Measurements from ENCODE around the gene SORL1-AS1.
A peak's percentile ranks its signal among the peaks of the same experiment; 100 is the strongest.

Gene SORL1-AS1

DNA sequence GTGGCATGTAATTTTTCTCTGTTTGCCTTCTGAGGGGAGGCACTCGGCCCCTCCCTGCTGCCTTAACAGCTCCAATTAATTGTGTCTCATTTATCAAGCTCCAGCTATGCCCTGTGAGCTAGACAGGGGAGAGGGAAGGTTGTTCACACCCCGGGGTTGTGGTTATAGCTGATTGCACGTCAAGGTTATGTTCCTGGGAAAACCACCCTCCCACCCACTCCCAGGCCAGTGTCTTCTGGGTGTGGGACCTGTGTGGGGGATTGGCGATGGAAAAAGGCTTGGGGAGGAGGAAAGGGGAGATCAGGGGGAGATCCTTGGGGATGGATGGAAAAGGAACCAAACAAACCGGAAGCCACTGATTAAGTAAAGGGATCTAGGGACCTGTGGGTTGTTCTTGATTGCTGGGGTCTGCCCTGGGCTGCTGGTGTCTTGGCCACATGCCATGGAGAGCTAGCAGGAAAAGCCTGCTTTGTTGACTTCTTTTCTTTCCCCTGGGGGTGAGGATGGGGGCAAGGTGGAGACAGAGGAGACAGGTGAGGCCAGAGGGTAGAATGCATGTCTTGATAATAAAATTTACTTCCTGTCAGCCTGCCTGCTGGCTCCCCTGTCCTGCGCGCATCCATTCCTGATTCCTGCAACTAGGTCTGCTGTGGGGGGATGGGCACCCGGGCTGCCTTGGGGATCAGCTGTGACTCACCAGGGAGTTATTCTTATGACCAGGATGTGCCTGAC is 13.5 kb upstream of the SORL1-AS1 start:
- peak; percentile 87 for DNase-seq (ENCODE audit: low read depth)
- TF ChIP-seq, protein P1, sequence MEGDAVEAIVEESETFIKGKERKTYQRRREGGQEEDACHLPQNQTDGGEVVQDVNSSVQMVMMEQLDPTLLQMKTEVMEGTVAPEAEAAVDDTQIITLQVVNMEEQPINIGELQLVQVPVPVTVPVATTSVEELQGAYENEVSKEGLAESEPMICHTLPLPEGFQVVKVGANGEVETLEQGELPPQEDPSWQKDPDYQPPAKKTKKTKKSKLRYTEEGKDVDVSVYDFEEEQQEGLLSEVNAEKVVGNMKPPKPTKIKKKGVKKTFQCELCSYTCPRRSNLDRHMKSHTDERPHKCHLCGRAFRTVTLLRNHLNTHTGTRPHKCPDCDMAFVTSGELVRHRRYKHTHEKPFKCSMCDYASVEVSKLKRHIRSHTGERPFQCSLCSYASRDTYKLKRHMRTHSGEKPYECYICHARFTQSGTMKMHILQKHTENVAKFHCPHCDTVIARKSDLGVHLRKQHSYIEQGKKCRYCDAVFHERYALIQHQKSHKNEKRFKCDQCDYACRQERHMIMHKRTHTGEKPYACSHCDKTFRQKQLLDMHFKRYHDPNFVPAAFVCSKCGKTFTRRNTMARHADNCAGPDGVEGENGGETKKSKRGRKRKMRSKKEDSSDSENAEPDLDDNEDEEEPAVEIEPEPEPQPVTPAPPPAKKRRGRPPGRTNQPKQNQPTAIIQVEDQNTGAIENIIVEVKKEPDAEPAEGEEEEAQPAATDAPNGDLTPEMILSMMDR (IDR thresholded peaks at IDR 0.05; ENCODE audit: control insufficient read depth, extremely low read depth, insufficient read depth): no peak
- H3K4me3 ChIP-seq (ENCODE audit: low read depth, low read length): no peak overlapping the region

DNA sequence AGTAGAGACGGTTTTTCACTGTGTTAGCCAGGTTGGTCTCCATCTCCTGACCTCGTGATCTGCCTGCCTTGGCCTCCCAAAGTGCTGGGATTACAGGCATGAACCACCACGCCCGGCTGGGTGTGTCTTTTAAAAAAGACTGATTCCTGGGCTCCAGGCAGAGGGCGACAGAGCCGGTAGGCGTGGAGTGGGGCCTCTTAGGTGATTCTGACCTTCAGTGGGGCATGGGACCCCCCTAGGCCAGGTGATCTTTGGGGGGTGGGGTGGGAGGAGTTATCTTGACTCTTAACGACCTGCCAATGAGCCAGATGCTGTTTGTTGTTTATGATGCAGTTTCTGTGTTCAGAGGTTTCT is 12.9 kb upstream of the SORL1-AS1 start:
- H3K4me3 ChIP-seq (ENCODE audit: low read depth, low read length): no peak overlapping the region
- DNase-seq (ENCODE audit: low read depth): no peak
- TF ChIP-seq, protein P1 (IDR thresholded peaks at IDR 0.05; ENCODE audit: control insufficient read depth, extremely low read depth, insufficient read depth): no peak

DNA sequence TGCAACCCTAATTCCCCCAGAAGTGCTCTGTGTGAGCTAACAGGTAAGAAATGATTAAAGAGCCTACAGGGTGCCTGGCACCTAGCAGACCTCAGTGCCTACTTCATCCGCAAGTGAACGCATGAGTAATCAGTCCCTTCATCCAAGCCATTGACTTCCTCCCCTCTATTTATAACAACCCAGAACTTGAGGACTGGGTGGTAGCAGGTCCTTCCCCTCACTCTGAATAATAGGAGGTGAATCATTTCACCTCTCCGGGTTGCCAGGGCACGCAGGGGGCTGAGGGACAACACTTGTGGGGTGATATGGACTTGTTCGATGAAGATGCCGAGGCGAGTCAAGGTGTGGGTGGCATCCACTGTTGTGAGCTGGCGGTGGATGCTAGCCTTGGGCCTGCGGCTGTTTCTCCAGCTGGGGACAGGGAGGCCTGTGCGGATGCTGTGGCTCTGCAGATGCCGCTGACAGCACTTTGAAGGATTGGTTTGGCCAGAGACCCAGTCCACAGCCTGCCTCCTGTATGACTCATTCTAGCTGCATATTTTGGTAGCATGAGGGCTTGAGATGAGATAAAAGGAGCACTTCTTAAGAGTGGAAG is 11.7 kb upstream of the SORL1-AS1 start:
- TF ChIP-seq, protein P1 (IDR thresholded peaks at IDR 0.05; ENCODE audit: control insufficient read depth, extremely low read depth, insufficient read depth): no peak
- no peak for DNase-seq (ENCODE audit: low read depth)
- no peak overlapping the region for H3K4me3 ChIP-seq (ENCODE audit: low read depth, low read length)

DNA sequence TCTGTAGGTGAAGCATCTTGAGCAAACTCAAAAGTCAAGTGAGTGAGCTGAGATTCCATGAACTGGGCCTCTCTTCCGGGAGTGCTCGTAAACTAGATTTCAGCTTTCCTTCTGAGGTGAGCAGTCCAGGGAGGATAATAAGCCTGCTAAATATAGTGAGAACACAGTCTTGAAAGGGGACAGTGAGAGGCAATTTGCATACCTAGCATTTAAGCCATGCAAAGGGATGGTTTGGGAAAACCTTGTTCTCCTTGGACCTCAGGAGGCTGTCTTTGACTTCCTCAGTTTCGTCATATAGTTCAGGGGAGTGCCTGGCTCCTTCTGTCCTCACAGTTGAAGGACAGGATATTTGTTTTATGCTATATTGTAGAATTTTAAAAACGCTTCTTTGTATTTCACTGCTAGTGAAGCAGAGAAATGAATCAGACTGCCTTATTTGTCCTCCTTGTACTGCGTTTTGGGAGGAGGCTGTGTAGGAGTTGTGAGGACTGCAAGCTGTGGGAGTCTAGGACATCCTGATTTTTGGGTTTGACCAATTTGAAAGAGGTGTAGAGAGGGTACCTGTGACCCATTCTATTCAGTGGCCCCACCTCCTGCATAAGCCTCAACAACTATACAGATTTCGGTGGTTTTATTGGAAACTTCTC is 11.0 kb upstream of the SORL1-AS1 start:
- H3K4me3 ChIP-seq (ENCODE audit: low read depth, low read length): no peak overlapping the region
- TF ChIP-seq, protein P1 (IDR thresholded peaks at IDR 0.05; ENCODE audit: control insufficient read depth, extremely low read depth, insufficient read depth): no peak

DNA sequence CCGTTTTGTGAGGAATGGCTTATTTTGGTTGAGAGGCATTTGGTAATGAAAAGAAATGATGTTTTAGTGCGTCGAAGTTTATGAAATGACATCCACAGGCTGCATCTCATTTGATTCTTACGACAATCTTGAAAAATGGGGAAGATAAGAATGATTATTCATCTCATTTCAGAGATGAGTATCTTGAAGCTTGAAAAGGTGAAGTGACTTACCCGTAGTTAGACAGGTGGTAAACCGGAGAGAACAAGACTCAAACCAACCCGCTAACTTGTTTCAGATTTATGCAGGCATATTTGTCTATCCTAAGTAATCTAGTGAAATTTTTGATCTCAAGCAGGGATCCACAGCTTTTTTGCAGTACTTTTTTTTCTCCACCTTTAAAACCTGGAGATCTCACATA is 9.1 kb upstream of the SORL1-AS1 start:
- no peak overlapping the region for H3K4me3 ChIP-seq (ENCODE audit: low read depth, low read length)
- DNase-seq (ENCODE audit: low read depth): no peak
- TF ChIP-seq, protein P1 (IDR thresholded peaks at IDR 0.05; ENCODE audit: control insufficient read depth, extremely low read depth, insufficient read depth): no peak

More for the DNA sequence above, 11.0 kb upstream of the SORL1-AS1 start:
- DNase-seq (ENCODE audit: low read depth): no peak

DNA sequence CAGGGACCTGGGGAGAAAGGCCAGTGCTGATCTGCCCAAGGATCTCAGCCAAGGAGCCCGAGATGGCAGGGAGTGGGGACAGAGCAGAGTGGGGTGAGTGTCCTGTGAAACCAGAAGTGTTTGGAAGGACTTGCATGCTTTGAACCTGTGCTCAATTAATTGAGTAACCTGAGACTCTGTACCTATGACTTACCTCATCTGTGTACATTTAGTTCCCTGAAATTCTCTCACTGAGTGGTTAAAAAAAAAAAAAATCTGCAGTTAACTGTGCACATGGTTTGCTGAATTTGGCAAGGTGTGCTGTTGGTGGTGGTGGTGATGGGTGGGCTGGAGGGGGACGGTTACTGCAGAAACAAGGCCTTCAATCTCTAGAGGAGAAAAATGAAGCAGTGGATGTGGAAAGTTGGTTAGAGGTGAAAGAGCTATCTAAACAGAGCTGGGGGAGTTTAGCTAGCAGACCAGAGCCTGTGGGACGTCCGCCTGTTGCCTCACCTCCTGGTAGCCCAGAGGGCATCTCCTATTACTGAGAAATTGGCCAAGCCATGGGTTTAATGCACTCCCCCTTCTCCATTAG is 8.3 kb upstream of the SORL1-AS1 start:
- no peak overlapping the region for H3K4me3 ChIP-seq (ENCODE audit: low read depth, low read length)
- TF ChIP-seq, protein P1 (IDR thresholded peaks at IDR 0.05; ENCODE audit: control insufficient read depth, extremely low read depth, insufficient read depth): no peak
- DNase-seq (ENCODE audit: low read depth): peak; percentile 52
